ENCODE measurements around the gene ZW10.

DNA sequence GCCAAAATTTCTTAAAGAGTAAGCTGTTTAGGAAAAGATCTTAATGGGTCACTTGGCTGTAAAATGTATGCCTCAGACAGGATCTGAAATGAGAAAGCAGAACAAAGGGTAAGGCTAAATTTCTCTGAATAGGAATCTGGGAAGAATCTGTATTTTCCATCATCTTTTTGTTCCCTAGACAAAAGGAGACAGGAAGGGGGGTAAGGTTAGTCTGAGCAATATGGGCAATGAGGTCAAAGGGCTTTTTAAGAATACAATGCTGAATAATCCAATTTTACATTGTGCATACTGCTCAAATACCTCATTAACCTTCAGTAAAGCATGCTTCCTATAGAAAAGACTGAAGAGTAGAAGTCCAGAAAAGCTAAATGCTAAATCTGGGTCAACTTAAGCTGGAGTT, 40.7 kb upstream of the ZW10 start:
- TF ChIP-seq ZNF274 (IDR thresholded peaks at IDR 0.05; ENCODE audit: low read depth, low read length): no peak
- TF ChIP-seq SUZ12 (IDR thresholded peaks at IDR 0.05; ENCODE audit: extremely low read depth, insufficient read depth, insufficient read length): no peak

Measured in NT2/D1 (cell line).